ENCODE data around the gene LZTR1.

GRCh38 chr22:20965104-20965887 lies 16.8 kb upstream of the LZTR1 start:
- peak in 1 of 5 experiments; percentile 5 for TF ChIP-seq CTCF (IDR thresholded peaks at IDR 0.05)
- TF ChIP-seq POLR2AphosphoS5 (IDR thresholded peaks at IDR 0.05): no peak

All from transverse colon (tissue), 4 donors.